ENCODE data around the gene PGLYRP3.

DNA sequence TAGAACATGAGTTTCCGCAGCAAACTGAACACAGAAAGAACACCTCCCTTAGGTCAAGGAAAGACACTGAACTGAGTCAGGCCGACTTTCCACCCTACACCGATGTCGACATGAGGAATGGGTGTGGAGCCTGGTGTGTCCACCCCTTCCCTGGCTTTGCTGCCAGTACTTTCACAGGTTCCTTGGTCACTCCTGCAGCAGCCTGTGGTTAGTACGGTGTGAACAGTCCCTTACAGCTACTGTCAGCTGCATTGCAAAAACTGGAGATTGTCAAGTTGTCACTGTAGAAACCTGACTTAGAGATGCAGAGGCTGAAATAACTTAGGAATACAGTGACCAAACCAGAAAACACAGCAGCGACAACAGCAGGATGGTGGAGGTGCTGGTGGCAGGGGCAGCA, 7.1 kb downstream of the PGLYRP3 start:
- TF ChIP-seq POLR2AphosphoS5 (IDR thresholded peaks at IDR 0.05; ENCODE audit: low read depth) (no peak), EZH2phosphoT487 (IDR thresholded peaks at IDR 0.05; ENCODE audit: unreplicated experiment) (no peak), CTCF (conservative IDR thresholded peaks at IDR 0.05; ENCODE audit: low read depth in 2 of 2) (no peak), JUNB (IDR thresholded peaks at IDR 0.05; ENCODE audit: unreplicated experiment) (no peak), EZH2 (IDR thresholded peaks at IDR 0.05; ENCODE audit: low read depth, unreplicated experiment) (no peak), CREB1 (CRISPR knock-in tag; IDR thresholded peaks at IDR 0.05; ENCODE audit: low read depth) (no peak)
- TF ChIP-seq, protein P1, sequence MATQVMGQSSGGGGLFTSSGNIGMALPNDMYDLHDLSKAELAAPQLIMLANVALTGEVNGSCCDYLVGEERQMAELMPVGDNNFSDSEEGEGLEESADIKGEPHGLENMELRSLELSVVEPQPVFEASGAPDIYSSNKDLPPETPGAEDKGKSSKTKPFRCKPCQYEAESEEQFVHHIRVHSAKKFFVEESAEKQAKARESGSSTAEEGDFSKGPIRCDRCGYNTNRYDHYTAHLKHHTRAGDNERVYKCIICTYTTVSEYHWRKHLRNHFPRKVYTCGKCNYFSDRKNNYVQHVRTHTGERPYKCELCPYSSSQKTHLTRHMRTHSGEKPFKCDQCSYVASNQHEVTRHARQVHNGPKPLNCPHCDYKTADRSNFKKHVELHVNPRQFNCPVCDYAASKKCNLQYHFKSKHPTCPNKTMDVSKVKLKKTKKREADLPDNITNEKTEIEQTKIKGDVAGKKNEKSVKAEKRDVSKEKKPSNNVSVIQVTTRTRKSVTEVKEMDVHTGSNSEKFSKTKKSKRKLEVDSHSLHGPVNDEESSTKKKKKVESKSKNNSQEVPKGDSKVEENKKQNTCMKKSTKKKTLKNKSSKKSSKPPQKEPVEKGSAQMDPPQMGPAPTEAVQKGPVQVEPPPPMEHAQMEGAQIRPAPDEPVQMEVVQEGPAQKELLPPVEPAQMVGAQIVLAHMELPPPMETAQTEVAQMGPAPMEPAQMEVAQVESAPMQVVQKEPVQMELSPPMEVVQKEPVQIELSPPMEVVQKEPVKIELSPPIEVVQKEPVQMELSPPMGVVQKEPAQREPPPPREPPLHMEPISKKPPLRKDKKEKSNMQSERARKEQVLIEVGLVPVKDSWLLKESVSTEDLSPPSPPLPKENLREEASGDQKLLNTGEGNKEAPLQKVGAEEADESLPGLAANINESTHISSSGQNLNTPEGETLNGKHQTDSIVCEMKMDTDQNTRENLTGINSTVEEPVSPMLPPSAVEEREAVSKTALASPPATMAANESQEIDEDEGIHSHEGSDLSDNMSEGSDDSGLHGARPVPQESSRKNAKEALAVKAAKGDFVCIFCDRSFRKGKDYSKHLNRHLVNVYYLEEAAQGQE (IDR thresholded peaks at IDR 0.05; ENCODE audit: unreplicated experiment): no peak
- TF ChIP-seq, protein P2, sequence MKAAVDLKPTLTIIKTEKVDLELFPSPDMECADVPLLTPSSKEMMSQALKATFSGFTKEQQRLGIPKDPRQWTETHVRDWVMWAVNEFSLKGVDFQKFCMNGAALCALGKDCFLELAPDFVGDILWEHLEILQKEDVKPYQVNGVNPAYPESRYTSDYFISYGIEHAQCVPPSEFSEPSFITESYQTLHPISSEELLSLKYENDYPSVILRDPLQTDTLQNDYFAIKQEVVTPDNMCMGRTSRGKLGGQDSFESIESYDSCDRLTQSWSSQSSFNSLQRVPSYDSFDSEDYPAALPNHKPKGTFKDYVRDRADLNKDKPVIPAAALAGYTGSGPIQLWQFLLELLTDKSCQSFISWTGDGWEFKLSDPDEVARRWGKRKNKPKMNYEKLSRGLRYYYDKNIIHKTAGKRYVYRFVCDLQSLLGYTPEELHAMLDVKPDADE (IDR thresholded peaks at IDR 0.05): no peak
